IMR-90 (cell line): Measurements from ENCODE around the gene NCAM1. TPM values are rescaled to one million over a fixed set of nuclear protein-coding genes. Genes with fewer than 3 reads are reported as not detected.

ENCODE experiments used
- ATAC-seq: fragments of 200-7000 bp; cut with Tn5 transposase; 2 replicates; pipeline ENCODE4 v1.9.1; 2020; ENCODE audit warnings: low read depth, mild to moderate bottlenecking, moderate library complexity
- BruUV-seq: library from RNA; stranded (reverse); fragments of 400-500 nt; replicated peaks from 2 replicates; lab custom pipeline; 2021; lab: Mats Ljungman, UMichigan
- CTCF ChIA-PET: fragments of 300-600 bp; formaldehyde crosslinking; extraction: SDS; loops from one replicate; lab custom pipeline; 2021; ENCODE audit warnings: antibody characterized with exemption; lab: Yijun Ruan, JAX
- POLR2A ChIA-PET: fragments of 300-600 bp; sonication (Branson Sonifier 250); formaldehyde crosslinking; loops from one replicate; lab custom pipeline; 2022; ENCODE audit warnings: antibody characterized with exemption; ENCODE audit not compliant: unreplicated experiment; lab: Charles Lee
- DNase-seq: peaks from one replicate; pipeline ENCODE4 v3.0.0; 2013
- H2AFZ ChIP-seq: replicated peaks from 2 replicates; pipeline ENCODE3; 2013; ENCODE audit warnings: low read length, mild to moderate bottlenecking; ENCODE audit not compliant: poor library complexity
- H2AK5ac ChIP-seq: 2 replicates; pipeline ENCODE4 v1.6.1; 2013; ENCODE audit warnings: low read depth, low read length, inconsistent platforms
- H2AK9ac ChIP-seq: replicated peaks from 2 replicates; pipeline ENCODE3; 2013; ENCODE audit warnings: mild to moderate bottlenecking, low read depth, low read length, moderate library complexity; ENCODE audit not compliant: poor library complexity
- H2BK120ac ChIP-seq: 2 replicates; pipeline ENCODE4 v1.6.1; 2013; ENCODE audit warnings: low read depth, low read length, inconsistent platforms
- H2BK15ac ChIP-seq: 3 replicates; pipeline ENCODE4 v1.6.1; 2013; ENCODE audit warnings: low read depth, low read length, inconsistent platforms
- H2BK20ac ChIP-seq: 2 replicates; pipeline ENCODE4 v1.6.1; 2013; ENCODE audit warnings: low read depth, mild to moderate bottlenecking, inconsistent platforms, low read length, moderate library complexity
- H2BK5ac ChIP-seq: 2 replicates; pipeline ENCODE4 v1.6.1; 2013; ENCODE audit warnings: mild to moderate bottlenecking, low read depth, low read length, inconsistent platforms; ENCODE audit not compliant: poor library complexity, severe bottlenecking
- H3K14ac ChIP-seq: replicated peaks from 2 replicates; pipeline ENCODE4 v1.6.1; 2013; ENCODE audit warnings: low read depth, low read length, inconsistent platforms
- H3K18ac ChIP-seq: 2 replicates; pipeline ENCODE4 v1.6.1; 2013; ENCODE audit warnings: low read depth, low read length, control low read depth
- H3K23ac ChIP-seq: 2 replicates; pipeline ENCODE4 v1.6.1; 2013; ENCODE audit warnings: low read depth, low read length, inconsistent platforms
- H3K27ac ChIP-seq: 2 replicates; pipeline ENCODE4 v1.5.1; 2013; ENCODE audit warnings: mild to moderate bottlenecking, control low read depth, low read length; ENCODE audit not compliant: insufficient read depth
- H3K27me3 ChIP-seq: 2 replicates; pipeline ENCODE4 v1.6.1; 2013; ENCODE audit warnings: low read length; ENCODE audit not compliant: control insufficient read depth, insufficient read depth
- H3K36me3 ChIP-seq: 2 replicates; pipeline ENCODE4 v1.6.1; 2013; ENCODE audit warnings: low read length, mixed read lengths; ENCODE audit not compliant: control insufficient read depth, insufficient read depth
- H3K4ac ChIP-seq: 2 replicates; pipeline ENCODE4 v1.6.1; 2013; ENCODE audit warnings: low read depth, low read length, inconsistent platforms
- H3K4me1 ChIP-seq: 2 replicates; pipeline ENCODE4 v1.6.1; 2013; ENCODE audit warnings: low read length, mixed read lengths; ENCODE audit not compliant: control insufficient read depth, insufficient read depth
- H3K4me2 ChIP-seq: 2 replicates; pipeline ENCODE4 v1.6.1; 2013; ENCODE audit warnings: low read depth, mild to moderate bottlenecking, control low read depth, low read length, moderate library complexity
- H3K4me3 ChIP-seq: 2 replicates; pipeline ENCODE4 v1.5.1; 2013; ENCODE audit warnings: low read depth, mild to moderate bottlenecking, control low read depth, low read length, moderate library complexity; ENCODE audit not compliant: insufficient read depth
- H3K56ac ChIP-seq: 2 replicates; pipeline ENCODE4 v1.6.1; 2013; ENCODE audit warnings: low read length, inconsistent platforms; ENCODE audit not compliant: insufficient read depth; ENCODE audit errors: extremely low read depth
- H3K79me1 ChIP-seq, 2 experiments: 2 replicates each; pipeline ENCODE4 v1.6.1; 2013; ENCODE audit warnings: low read length in 2 of 2, inconsistent platforms in 1 of 2, low read depth in 1 of 2
- H3K9ac ChIP-seq: 2 replicates; pipeline ENCODE4 v1.6.1; 2013; ENCODE audit warnings: low read depth, low read length, control low read depth
- H3K9me1 ChIP-seq: 2 replicates; pipeline ENCODE4 v1.6.1; 2013; ENCODE audit warnings: low read length, inconsistent platforms; ENCODE audit not compliant: insufficient read depth
- H3K9me3 ChIP-seq: 2 replicates; pipeline ENCODE4 v1.6.1; 2013; ENCODE audit warnings: low read length; ENCODE audit not compliant: control insufficient read depth, insufficient read depth
- H4K20me1 ChIP-seq: 2 replicates; pipeline ENCODE4 v1.6.1; 2013; ENCODE audit warnings: low read length, inconsistent platforms; ENCODE audit not compliant: insufficient read depth
- H4K5ac ChIP-seq: 2 replicates; pipeline ENCODE4 v1.6.1; 2013; ENCODE audit warnings: mild to moderate bottlenecking, low read depth, low read length, control low read depth
- H4K8ac ChIP-seq, 2 experiments: 2 replicates each; pipeline ENCODE4 v1.6.1; 2013; ENCODE audit warnings: low read depth in 2 of 2, low read length in 2 of 2, control low read depth in 1 of 2, inconsistent platforms in 1 of 2
- H4K91ac ChIP-seq: 2 replicates; pipeline ENCODE4 v1.6.1; 2013; ENCODE audit warnings: low read depth, low read length, inconsistent platforms; ENCODE audit not compliant: insufficient read depth
- BHLHE40 ChIP-seq: fragments of 150-350 bp; IDR thresholded peaks from 2 replicates; pipeline ENCODE4 v1.6.1; 2016; ENCODE audit warnings: mild to moderate bottlenecking, low read depth, low read length
- MAFK ChIP-seq: IDR thresholded peaks from 2 replicates; pipeline ENCODE4 v1.6.1; 2012; ENCODE audit warnings: low read depth, low read length, improper control_type of control experiment
- MAZ ChIP-seq: IDR thresholded peaks from 2 replicates; pipeline ENCODE4 v1.6.1; 2012; ENCODE audit warnings: low read depth, mild to moderate bottlenecking, low read length, improper control_type of control experiment, moderate library complexity, borderline replicate concordance
- MXI1 ChIP-seq: IDR thresholded peaks from 2 replicates; pipeline ENCODE4 v1.6.1; 2012; ENCODE audit warnings: low read depth, mild to moderate bottlenecking, low read length, moderate library complexity, borderline replicate concordance
- NFE2L2 ChIP-seq: fragments of 150-350 bp; IDR thresholded peaks from 2 replicates; pipeline ENCODE4 v1.6.1; 2016; ENCODE audit warnings: low read depth, mild to moderate bottlenecking, low read length
- RCOR1 ChIP-seq: IDR thresholded peaks from 2 replicates; pipeline ENCODE4 v1.6.1; 2012; ENCODE audit warnings: mild to moderate bottlenecking, low read length, improper control_type of control experiment; ENCODE audit not compliant: insufficient replicate concordance
- SMC3 ChIP-seq: fragments of 150-350 bp; IDR thresholded peaks from 2 replicates; pipeline ENCODE4 v1.6.1; 2016; ENCODE audit warnings: low read depth, mild to moderate bottlenecking, antibody characterized with exemption, low read length, moderate library complexity
- WGBS, 2 experiments: methylation state at CpG; one replicate each; pipeline versions ENCODE4 v1.1.5 to v1.1.7; 2013; ENCODE audit warnings: missing lambda C conversion rate in 2 of 2; ENCODE audit not compliant: insufficient read length in 1 of 2; ENCODE audit errors: extremely low coverage in 2 of 2; 5-methylcytosine and 5-hydroxymethylcytosine counted together
- dilution Hi-C: fragments of 300-500 bp; cut with HindIII; formaldehyde crosslinking; loops from one replicate; pipeline ENCODE4 v1.14.3; 2018; ENCODE audit warnings: low sequenced_read_pairs; ENCODE audit not compliant: unreplicated experiment
- in situ Hi-C: fragments of 300-500 bp; cut with MboI; formaldehyde crosslinking; loops from 3 replicates; pipeline ENCODE4 v1.14.3; 2019; ENCODE audit warnings: low sequenced_read_pairs, inconsistent platforms, mixed read lengths
- intact Hi-C: fragments of 100-400 bp; cut with micrococcal nuclease; formaldehyde crosslinking; loops from 2 replicates; pipeline ENCODE4 v1.10.0; 2022
- polyA plus RNA-seq, 3 experiments: library from polyadenylated mRNA; depleted of rRNA; stranded (reverse); fragments of >200 nt; gene quantifications; 2 replicates each; pipeline ENCODE4 v1.2.3, GENCODE V29; 2012; ENCODE audit warnings: low replicate concordance in 1 of 3
- total RNA-seq: library from RNA; depleted of rRNA; stranded (reverse); fragments of >200 nt; gene quantifications from 2 replicates; pipeline ENCODE4 v1.2.3, GENCODE V29; 2012
- TF ChIP-seq, protein P1 (sequence below): fragments of 150-350 bp; IDR thresholded peaks from 2 replicates; pipeline ENCODE4 v1.6.1; 2016; ENCODE audit warnings: low read depth, mild to moderate bottlenecking, low read length, moderate library complexity, borderline replicate concordance
- TF ChIP-seq, protein P2 (sequence below): conservative IDR thresholded peaks from 2 replicates; pipeline ENCODE4 v1.5.1; 2012; ENCODE audit warnings: mild to moderate bottlenecking, low read depth, low read length, improper control_type of control experiment

NCAM1 gene
- total and polyA plus RNA-seq, 2 of the 4 experiments (the other 2 are of a cell fraction), result 0.09 to 0.18 TPM

DNA sequence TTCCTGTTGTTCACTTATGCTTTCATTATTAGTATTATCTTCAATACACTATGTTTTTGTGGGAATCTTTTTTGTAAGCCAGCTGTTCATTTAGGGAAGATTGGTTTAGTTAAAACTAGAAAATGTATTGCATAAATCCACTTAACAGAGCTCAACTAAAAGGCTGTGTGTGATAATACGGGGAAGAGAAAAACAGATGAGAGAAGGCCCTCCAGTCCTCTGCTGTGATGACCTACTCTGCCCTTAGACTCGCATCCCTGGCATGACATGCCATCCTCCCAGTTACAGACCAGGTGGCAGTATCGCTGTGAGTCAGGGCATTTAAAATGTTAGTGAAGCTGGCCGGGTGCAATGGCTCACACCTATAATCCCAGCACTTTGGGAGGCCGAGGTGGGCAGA, 179.8 kb downstream of the NCAM1 start:
- no peak overlapping the region for H4K8ac ChIP-seq
- no peak overlapping the region for H3K23ac ChIP-seq
- H3K9me3 ChIP-seq, result peaks cover 1% of the 10 kb centered on the region; the same call in 1 of the 2 replicates
- no peak overlapping the region for H3K4ac ChIP-seq
- no peak overlapping the region for H2AK9ac ChIP-seq
- H4K5ac ChIP-seq, result no peak overlapping the region
- H3K27ac ChIP-seq, result no peak overlapping the region
- no peaks in the 10 kb centered on the region for H3K36me3 ChIP-seq
- no peak overlapping the region for H3K18ac ChIP-seq
- DNase-seq, result no peak
- H3K56ac ChIP-seq, result no peak overlapping the region
- H2BK5ac ChIP-seq, result no peak overlapping the region
- no peak overlapping the region for H3K9ac ChIP-seq
- no peaks in the 10 kb centered on the region for H4K20me1 ChIP-seq
- no peak for TF ChIP-seq MAZ
- TF ChIP-seq, protein P1, sequence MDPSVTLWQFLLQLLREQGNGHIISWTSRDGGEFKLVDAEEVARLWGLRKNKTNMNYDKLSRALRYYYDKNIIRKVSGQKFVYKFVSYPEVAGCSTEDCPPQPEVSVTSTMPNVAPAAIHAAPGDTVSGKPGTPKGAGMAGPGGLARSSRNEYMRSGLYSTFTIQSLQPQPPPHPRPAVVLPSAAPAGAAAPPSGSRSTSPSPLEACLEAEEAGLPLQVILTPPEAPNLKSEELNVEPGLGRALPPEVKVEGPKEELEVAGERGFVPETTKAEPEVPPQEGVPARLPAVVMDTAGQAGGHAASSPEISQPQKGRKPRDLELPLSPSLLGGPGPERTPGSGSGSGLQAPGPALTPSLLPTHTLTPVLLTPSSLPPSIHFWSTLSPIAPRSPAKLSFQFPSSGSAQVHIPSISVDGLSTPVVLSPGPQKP, result no peak
- no peak for TF ChIP-seq MAFK
- no peak for TF ChIP-seq SMC3
- TF ChIP-seq BHLHE40, result no peak
- no peak for TF ChIP-seq RCOR1
- TF ChIP-seq NFE2L2, result no peak
- no peak for TF ChIP-seq MXI1
- TF ChIP-seq, protein P2, sequence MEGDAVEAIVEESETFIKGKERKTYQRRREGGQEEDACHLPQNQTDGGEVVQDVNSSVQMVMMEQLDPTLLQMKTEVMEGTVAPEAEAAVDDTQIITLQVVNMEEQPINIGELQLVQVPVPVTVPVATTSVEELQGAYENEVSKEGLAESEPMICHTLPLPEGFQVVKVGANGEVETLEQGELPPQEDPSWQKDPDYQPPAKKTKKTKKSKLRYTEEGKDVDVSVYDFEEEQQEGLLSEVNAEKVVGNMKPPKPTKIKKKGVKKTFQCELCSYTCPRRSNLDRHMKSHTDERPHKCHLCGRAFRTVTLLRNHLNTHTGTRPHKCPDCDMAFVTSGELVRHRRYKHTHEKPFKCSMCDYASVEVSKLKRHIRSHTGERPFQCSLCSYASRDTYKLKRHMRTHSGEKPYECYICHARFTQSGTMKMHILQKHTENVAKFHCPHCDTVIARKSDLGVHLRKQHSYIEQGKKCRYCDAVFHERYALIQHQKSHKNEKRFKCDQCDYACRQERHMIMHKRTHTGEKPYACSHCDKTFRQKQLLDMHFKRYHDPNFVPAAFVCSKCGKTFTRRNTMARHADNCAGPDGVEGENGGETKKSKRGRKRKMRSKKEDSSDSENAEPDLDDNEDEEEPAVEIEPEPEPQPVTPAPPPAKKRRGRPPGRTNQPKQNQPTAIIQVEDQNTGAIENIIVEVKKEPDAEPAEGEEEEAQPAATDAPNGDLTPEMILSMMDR, result no peak
- no CpG with 5 or more reads among the region's 5 CpGs for WGBS, 2 experiments
- no peak overlapping the region for H2BK15ac ChIP-seq
- no peak overlapping the region for H3K4me2 ChIP-seq
- H3K4me1 ChIP-seq, result no peaks in the 10 kb centered on the region
- dilution Hi-C loops (no loop called here), intact Hi-C loops (no loop called here), in situ Hi-C loops (no loop called here)
- H2AK5ac ChIP-seq, result no peak overlapping the region
- no peak overlapping the region for H2BK120ac ChIP-seq
- POLR2A ChIA-PET, result no interaction called here
- no peaks in the 10 kb centered on the region for H3K27me3 ChIP-seq
- no peak overlapping the region for H2AFZ ChIP-seq
- CTCF ChIA-PET, result no interaction called here
- no TSS peak for BruUV-seq
- H3K4me3 ChIP-seq, result no peak overlapping the region
- H3K9me1 ChIP-seq, result no peaks in the 10 kb centered on the region
- H3K14ac ChIP-seq, result no peak overlapping the region
- no peaks in the 10 kb centered on the region for H3K79me1 ChIP-seq
- no peak overlapping the region for H2BK20ac ChIP-seq
- no peak overlapping the region for H4K91ac ChIP-seq
- ATAC-seq, result no peak
